ENCODE measurements around the gene HOXB7.

Gene HOXB7

DNA sequence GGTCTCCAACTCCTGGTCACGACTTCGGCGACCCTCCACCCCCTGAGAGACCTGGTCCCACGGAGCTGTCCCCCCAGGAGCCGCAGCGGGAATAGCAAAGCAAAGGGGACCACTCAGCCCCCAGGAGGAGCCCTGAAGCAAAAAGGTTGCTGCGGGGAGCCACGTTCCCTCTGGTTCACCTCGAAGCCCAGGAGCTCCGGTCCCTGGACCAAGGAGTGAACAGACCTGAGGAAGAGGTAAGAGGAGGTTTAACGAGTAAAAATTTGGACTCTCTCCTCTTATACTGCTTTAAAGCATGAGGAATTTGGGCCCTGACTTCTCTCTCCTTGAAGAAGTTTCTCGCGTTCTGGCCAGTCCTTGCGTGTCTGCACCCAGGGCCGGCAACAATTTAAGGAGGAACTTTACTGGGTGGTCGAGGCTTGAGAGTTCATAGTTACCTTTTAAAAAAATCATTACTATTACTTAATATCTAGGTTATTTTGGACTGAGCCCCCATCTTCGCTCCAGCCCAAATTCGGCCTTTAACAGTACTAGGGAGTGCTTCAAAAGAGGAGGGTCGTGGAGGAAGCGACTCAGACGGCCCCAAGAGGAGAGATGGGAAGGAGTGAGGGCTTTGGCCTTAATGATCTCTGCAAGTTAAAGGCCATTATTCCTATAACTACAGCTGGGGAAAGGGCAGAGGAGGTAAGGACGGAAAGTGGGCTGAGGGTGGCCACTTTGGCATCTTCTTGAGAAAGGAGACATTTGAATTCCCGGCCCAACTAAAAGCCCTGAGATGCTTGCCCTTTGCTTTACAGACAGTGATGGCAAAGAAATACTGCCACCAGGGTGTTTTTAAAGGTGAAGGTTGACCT lies 32.3 kb upstream of the HOXB7 start:
- TF ChIP-seq POLR2A (IDR thresholded peaks at IDR 0.05; ENCODE audit: low read depth, low read length) (no peak), POLR2AphosphoS5 (IDR thresholded peaks at IDR 0.05; ENCODE audit: low read depth, low read length) (no peak), TAF1 (IDR thresholded peaks at IDR 0.05; ENCODE audit: borderline replicate concordance, low read depth, low read length) (no peak)
- FAIRE-seq, result no peak
- DNase-seq (ENCODE audit: insufficient read length), result no peak

DNA sequence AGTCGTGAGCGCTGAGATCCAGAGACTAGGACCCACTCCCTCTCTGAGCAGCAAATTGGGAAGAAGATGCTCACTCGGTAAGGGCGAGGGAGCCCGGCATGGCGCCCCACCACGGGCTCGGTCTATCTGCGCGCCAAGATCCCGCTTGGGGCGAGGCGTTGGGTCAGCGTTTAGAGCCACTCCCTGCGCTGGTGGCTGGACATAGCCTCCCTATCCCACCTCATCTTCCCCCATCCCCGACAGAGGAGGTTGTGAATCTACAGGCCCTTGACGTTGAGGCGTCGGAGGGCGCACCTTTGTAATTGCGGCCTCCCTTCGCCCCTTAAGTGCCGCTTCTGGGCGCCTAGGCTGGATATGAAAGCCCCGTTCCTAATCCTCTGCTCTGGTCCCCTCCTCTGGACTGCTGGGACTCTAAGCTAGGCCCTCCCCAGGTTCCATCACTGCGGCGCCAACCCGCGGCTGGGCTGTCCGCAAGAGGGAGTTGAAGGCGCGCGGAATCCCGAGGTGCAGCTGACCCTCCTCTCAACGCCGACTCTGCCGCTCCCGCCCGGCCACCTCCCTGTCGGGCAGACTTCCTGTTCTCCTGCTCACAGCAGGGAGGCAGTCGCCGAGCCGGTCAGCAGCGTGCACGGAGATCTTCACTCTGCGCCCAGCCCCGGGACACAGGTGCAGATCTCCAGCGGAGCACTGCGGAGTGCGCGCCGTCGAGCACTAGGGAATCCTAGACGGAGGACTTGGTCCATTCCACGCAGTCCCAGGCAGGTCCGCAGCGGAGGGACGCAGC lies 31.4 kb upstream of the HOXB7 start:
- FAIRE-seq (no peak), DNase-seq (ENCODE audit: insufficient read length) (no peak)
- TF ChIP-seq TAF1 (IDR thresholded peaks at IDR 0.05; ENCODE audit: borderline replicate concordance, low read depth, low read length) (no peak), POLR2A (IDR thresholded peaks at IDR 0.05; ENCODE audit: low read depth, low read length) (no peak), POLR2AphosphoS5 (IDR thresholded peaks at IDR 0.05; ENCODE audit: low read depth, low read length) (no peak)

GRCh38 chr17:48641541-48642058 lies 30.8 kb upstream of the HOXB7 start:
- FAIRE-seq, result no peak
- no peak for DNase-seq (ENCODE audit: insufficient read length)
- no peak for TF ChIP-seq POLR2A (IDR thresholded peaks at IDR 0.05; ENCODE audit: low read depth, low read length)

GRCh38 chr17:48640858-48641180 lies 30.0 kb upstream of the HOXB7 start:
- DNase-seq (ENCODE audit: insufficient read length), result no peak

DNA sequence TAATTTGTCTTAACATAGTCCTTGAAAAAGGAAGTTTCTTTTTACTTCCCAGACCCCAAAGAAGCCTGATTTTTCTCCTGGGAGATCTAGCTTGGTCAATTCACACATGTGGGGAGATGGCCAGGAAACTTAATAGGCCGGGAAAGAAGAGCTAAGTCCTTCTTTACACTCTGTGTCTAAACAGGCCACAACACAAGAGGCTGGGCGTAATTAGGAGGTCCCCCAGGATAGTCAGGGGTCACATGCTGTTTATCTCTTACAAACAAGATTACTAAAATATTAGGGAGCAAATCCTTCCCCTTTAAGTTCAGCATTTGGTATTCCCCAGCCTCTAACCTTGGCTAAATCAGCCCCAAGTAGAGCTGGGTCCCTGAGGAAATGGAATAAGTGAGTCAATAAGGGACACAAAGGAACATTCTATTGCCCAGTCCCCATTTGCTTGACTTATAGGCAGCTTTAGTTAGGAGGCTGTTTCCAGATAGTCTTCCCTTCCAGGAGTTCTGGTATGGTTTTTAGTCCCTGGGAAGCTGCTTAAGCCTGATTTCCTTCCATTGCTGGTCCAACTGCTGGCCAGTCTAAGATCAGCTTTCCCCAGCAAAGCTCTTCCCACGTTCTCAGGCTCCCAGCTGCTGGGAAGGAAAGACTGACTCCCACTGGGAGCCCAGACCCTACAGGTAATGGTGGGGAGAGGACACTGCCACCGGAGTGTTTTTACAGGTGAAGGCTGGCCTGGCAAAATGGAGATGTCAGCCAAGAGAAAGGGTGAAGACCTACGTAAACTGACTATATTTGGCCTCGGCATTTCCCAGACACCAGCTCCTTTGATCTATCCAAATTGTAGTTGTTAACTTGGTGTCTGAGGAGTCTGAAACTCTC lies 29.4 kb upstream of the HOXB7 start:
- DNase-seq (ENCODE audit: insufficient read length) (no peak), FAIRE-seq (no peak)
- TF ChIP-seq POLR2AphosphoS5 (IDR thresholded peaks at IDR 0.05; ENCODE audit: low read depth, low read length) (no peak), POLR2A (IDR thresholded peaks at IDR 0.05; ENCODE audit: low read depth, low read length) (no peak), TAF1 (IDR thresholded peaks at IDR 0.05; ENCODE audit: borderline replicate concordance, low read depth, low read length) (no peak)

More at GRCh38 chr17:48640858-48641180, 30.0 kb upstream of the HOXB7 start:
- no peak for TF ChIP-seq POLR2A (IDR thresholded peaks at IDR 0.05; ENCODE audit: low read depth, low read length)
- TF ChIP-seq POLR2AphosphoS5 (IDR thresholded peaks at IDR 0.05; ENCODE audit: low read depth, low read length), result no peak
- TF ChIP-seq TAF1 (IDR thresholded peaks at IDR 0.05; ENCODE audit: borderline replicate concordance, low read depth, low read length), result no peak
- no peak for FAIRE-seq

GRCh38 chr17:48639136-48639535 lies 28.3 kb upstream of the HOXB7 start:
- no peak for DNase-seq (ENCODE audit: insufficient read length)
- FAIRE-seq, result no peak
- TF ChIP-seq POLR2A (IDR thresholded peaks at IDR 0.05; ENCODE audit: low read depth, low read length), result no peak
- TF ChIP-seq TAF1 (IDR thresholded peaks at IDR 0.05; ENCODE audit: borderline replicate concordance, low read depth, low read length), result no peak
- no peak for TF ChIP-seq POLR2AphosphoS5 (IDR thresholded peaks at IDR 0.05; ENCODE audit: low read depth, low read length)

GRCh38 chr17:48637323-48638260 lies 26.8 kb upstream of the HOXB7 start:
- FAIRE-seq (no peak), DNase-seq (ENCODE audit: insufficient read length) (no peak)
- TF ChIP-seq POLR2AphosphoS5 (IDR thresholded peaks at IDR 0.05; ENCODE audit: low read depth, low read length), result no peak
- TF ChIP-seq TAF1 (IDR thresholded peaks at IDR 0.05; ENCODE audit: borderline replicate concordance, low read depth, low read length), result no peak
- TF ChIP-seq POLR2A (IDR thresholded peaks at IDR 0.05; ENCODE audit: low read depth, low read length), result no peak

DNA sequence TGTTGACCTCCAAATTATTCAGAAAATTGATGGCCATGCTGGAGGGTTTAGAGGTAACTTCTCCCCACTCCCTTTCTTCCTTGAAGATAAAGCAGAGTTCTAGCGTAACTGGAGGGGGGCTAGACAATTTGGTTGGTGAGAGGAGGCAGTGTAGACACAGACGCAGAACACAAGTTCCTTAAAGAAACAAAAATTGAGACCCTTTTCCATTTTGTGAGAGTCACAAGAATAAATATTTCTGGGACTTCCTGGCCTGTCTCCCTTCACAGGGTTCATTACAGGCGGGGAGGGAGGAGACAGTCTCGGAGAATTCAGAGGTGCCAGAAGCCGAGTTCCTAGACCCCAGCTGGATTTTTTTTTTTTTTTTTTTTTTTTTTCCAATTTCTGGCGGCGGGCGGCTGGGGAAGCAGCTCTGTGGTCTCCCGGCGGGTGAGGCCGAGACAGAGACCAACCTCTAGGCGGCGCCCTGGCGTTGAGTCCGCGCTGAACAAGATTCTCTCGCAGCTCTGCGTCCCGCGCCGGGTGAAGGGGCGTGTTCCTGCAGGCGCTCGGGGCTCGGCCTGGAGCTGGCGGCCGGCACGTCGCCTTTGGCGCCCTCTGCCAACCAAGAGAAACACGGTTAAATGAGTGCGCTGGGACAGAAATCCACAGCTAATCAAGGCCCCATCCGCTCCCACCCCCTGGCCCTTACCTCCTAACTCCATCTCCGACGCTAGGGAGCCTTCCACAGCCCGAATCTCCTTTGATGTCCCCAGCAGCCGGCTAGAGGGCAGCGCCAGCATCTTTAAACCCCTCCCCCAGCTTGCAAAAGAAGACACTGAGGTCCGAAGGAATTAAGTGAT lies 25.6 kb upstream of the HOXB7 start:
- TF ChIP-seq TAF1 (IDR thresholded peaks at IDR 0.05; ENCODE audit: borderline replicate concordance, low read depth, low read length) (no peak), POLR2AphosphoS5 (IDR thresholded peaks at IDR 0.05; ENCODE audit: low read depth, low read length) (no peak), POLR2A (IDR thresholded peaks at IDR 0.05; ENCODE audit: low read depth, low read length) (no peak)
- FAIRE-seq (peak; percentile 14), DNase-seq (ENCODE audit: insufficient read length) (peak; percentile 84)

DNA sequence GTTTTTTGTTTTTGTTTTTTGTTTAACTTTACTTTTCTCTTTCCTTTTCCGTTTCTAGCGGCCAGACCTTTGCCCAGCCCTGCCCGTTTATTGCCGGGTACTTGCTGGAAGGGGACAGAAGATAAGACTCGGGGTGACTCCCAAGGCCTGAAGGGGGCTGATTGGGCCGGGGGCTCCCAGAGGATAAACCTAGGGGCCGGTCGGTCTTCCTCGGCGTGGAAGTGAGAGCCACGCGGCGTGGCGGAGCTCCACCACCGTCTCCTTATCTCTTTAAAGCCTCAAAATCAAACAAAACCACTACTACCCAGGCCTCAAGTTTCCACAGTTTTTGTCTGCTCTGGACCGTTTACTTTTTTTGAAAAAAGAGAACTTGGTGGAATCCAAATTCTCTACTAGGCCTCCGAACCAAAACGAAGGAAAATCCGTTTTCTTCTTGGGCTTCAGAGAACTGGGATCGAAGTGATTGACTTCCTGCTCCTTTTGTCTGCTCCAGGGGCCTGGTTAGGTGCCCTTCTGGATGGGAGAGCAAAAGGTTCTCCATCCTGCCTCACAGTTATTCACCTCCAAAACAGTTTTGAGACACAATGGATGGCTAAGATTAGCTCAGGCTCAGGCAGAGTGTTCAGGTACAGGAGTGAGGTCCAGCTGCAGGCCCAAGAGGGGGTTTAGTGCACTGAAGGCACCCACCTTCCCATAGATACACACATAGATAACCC lies 23.8 kb upstream of the HOXB7 start:
- TF ChIP-seq TAF1 (IDR thresholded peaks at IDR 0.05; ENCODE audit: borderline replicate concordance, low read depth, low read length) (no peak), POLR2A (IDR thresholded peaks at IDR 0.05; ENCODE audit: low read depth, low read length) (no peak), POLR2AphosphoS5 (IDR thresholded peaks at IDR 0.05; ENCODE audit: low read depth, low read length) (no peak)
- DNase-seq (ENCODE audit: insufficient read length), result no peak
- no peak for FAIRE-seq

Data from GM12892 (cell line).